ENCODE results near the gene MRPL22.

GRCh38 chr5:154970759-154971158, 29.9 kb downstream of the MRPL22 start:
- no peak for TF ChIP-seq CTCF (IDR thresholded peaks at IDR 0.05 in 8 of 11, conservative IDR thresholded peaks at IDR 0.05 in 3 of 11)
- TF ChIP-seq POLR2A (IDR thresholded peaks at IDR 0.05) = no peak
- no peak for TF ChIP-seq POLR2AphosphoS5 (IDR thresholded peaks at IDR 0.05)
